ENCODE results near the gene RYR1.

DNA sequence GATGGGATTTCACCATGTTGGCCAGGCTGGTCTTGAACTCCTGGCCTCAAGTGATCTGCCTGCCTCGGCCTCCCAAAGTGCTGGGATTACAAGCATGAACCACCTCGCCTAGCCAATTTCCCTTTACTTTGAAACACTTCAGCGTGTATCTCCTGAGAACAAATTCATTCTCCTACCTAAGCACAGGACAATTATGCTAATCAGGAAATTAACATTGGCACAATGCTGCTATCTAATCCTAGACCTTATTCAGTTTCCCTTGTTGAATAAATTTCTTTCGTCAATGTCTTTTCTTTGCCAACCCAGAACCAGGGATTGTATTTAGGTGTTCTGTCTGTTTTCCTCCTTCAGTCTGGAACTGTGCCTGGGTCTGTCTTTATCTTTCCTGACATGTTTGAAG is 116.5 kb downstream of the RYR1 start:
- TF ChIP-seq, protein P1, sequence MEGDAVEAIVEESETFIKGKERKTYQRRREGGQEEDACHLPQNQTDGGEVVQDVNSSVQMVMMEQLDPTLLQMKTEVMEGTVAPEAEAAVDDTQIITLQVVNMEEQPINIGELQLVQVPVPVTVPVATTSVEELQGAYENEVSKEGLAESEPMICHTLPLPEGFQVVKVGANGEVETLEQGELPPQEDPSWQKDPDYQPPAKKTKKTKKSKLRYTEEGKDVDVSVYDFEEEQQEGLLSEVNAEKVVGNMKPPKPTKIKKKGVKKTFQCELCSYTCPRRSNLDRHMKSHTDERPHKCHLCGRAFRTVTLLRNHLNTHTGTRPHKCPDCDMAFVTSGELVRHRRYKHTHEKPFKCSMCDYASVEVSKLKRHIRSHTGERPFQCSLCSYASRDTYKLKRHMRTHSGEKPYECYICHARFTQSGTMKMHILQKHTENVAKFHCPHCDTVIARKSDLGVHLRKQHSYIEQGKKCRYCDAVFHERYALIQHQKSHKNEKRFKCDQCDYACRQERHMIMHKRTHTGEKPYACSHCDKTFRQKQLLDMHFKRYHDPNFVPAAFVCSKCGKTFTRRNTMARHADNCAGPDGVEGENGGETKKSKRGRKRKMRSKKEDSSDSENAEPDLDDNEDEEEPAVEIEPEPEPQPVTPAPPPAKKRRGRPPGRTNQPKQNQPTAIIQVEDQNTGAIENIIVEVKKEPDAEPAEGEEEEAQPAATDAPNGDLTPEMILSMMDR (conservative IDR thresholded peaks at IDR 0.05; ENCODE audit: low read depth, low read length) = no peak
- TF ChIP-seq EZH2 (IDR thresholded peaks at IDR 0.05; ENCODE audit: low read length, unreplicated experiment) = no peak

Data from PC-3 (cell line).